IMR-90 (cell line): ENCODE measurements around the gene CPSF7. TPM values are rescaled to one million over a fixed set of nuclear protein-coding genes. Genes with fewer than 3 reads are reported as not detected.

Experiments
- ATAC-seq: fragments of 200-7000 bp; cut with Tn5 transposase; 2 replicates; pipeline ENCODE4 v1.9.1; 2020; ENCODE audit warnings: low read depth, mild to moderate bottlenecking, moderate library complexity
- BruUV-seq: library from RNA; stranded (reverse); fragments of 400-500 nt; replicated peaks from 2 replicates; lab custom pipeline; 2021; lab: Mats Ljungman, UMichigan
- CTCF ChIA-PET: fragments of 300-600 bp; formaldehyde crosslinking; extraction: SDS; loops from one replicate; lab custom pipeline; 2021; ENCODE audit warnings: antibody characterized with exemption; lab: Yijun Ruan, JAX
- POLR2A ChIA-PET: fragments of 300-600 bp; sonication (Branson Sonifier 250); formaldehyde crosslinking; loops from one replicate; lab custom pipeline; 2022; ENCODE audit warnings: antibody characterized with exemption; ENCODE audit not compliant: unreplicated experiment; lab: Charles Lee
- DNase-seq: peaks from one replicate; pipeline ENCODE4 v3.0.0; 2013
- H2AFZ ChIP-seq: replicated peaks from 2 replicates; pipeline ENCODE3; 2013; ENCODE audit warnings: low read length, mild to moderate bottlenecking; ENCODE audit not compliant: poor library complexity
- H2AK5ac ChIP-seq: 2 replicates; pipeline ENCODE4 v1.6.1; 2013; ENCODE audit warnings: low read depth, low read length, inconsistent platforms
- H2AK9ac ChIP-seq: replicated peaks from 2 replicates; pipeline ENCODE3; 2013; ENCODE audit warnings: mild to moderate bottlenecking, low read depth, low read length, moderate library complexity; ENCODE audit not compliant: poor library complexity
- H2BK120ac ChIP-seq: 2 replicates; pipeline ENCODE4 v1.6.1; 2013; ENCODE audit warnings: low read depth, low read length, inconsistent platforms
- H2BK15ac ChIP-seq: 3 replicates; pipeline ENCODE4 v1.6.1; 2013; ENCODE audit warnings: low read depth, low read length, inconsistent platforms
- H2BK20ac ChIP-seq: 2 replicates; pipeline ENCODE4 v1.6.1; 2013; ENCODE audit warnings: low read depth, mild to moderate bottlenecking, inconsistent platforms, low read length, moderate library complexity
- H2BK5ac ChIP-seq: 2 replicates; pipeline ENCODE4 v1.6.1; 2013; ENCODE audit warnings: mild to moderate bottlenecking, low read depth, low read length, inconsistent platforms; ENCODE audit not compliant: poor library complexity, severe bottlenecking
- H3K14ac ChIP-seq: replicated peaks from 2 replicates; pipeline ENCODE4 v1.6.1; 2013; ENCODE audit warnings: low read depth, low read length, inconsistent platforms
- H3K18ac ChIP-seq: 2 replicates; pipeline ENCODE4 v1.6.1; 2013; ENCODE audit warnings: low read depth, low read length, control low read depth
- H3K23ac ChIP-seq: 2 replicates; pipeline ENCODE4 v1.6.1; 2013; ENCODE audit warnings: low read depth, low read length, inconsistent platforms
- H3K27ac ChIP-seq: 2 replicates; pipeline ENCODE4 v1.5.1; 2013; ENCODE audit warnings: mild to moderate bottlenecking, control low read depth, low read length; ENCODE audit not compliant: insufficient read depth
- H3K27me3 ChIP-seq: 2 replicates; pipeline ENCODE4 v1.6.1; 2013; ENCODE audit warnings: low read length; ENCODE audit not compliant: control insufficient read depth, insufficient read depth
- H3K36me3 ChIP-seq: 2 replicates; pipeline ENCODE4 v1.6.1; 2013; ENCODE audit warnings: low read length, mixed read lengths; ENCODE audit not compliant: control insufficient read depth, insufficient read depth
- H3K4ac ChIP-seq: 2 replicates; pipeline ENCODE4 v1.6.1; 2013; ENCODE audit warnings: low read depth, low read length, inconsistent platforms
- H3K4me1 ChIP-seq: 2 replicates; pipeline ENCODE4 v1.6.1; 2013; ENCODE audit warnings: low read length, mixed read lengths; ENCODE audit not compliant: control insufficient read depth, insufficient read depth
- H3K4me2 ChIP-seq: 2 replicates; pipeline ENCODE4 v1.6.1; 2013; ENCODE audit warnings: low read depth, mild to moderate bottlenecking, control low read depth, low read length, moderate library complexity
- H3K4me3 ChIP-seq: 2 replicates; pipeline ENCODE4 v1.5.1; 2013; ENCODE audit warnings: low read depth, mild to moderate bottlenecking, control low read depth, low read length, moderate library complexity; ENCODE audit not compliant: insufficient read depth
- H3K56ac ChIP-seq: 2 replicates; pipeline ENCODE4 v1.6.1; 2013; ENCODE audit warnings: low read length, inconsistent platforms; ENCODE audit not compliant: insufficient read depth; ENCODE audit errors: extremely low read depth
- H3K79me1 ChIP-seq, 2 experiments: 2 replicates each; pipeline ENCODE4 v1.6.1; 2013; ENCODE audit warnings: low read length in 2 of 2, inconsistent platforms in 1 of 2, low read depth in 1 of 2
- H3K9ac ChIP-seq: 2 replicates; pipeline ENCODE4 v1.6.1; 2013; ENCODE audit warnings: low read depth, low read length, control low read depth
- H3K9me1 ChIP-seq: 2 replicates; pipeline ENCODE4 v1.6.1; 2013; ENCODE audit warnings: low read length, inconsistent platforms; ENCODE audit not compliant: insufficient read depth
- H3K9me3 ChIP-seq: 2 replicates; pipeline ENCODE4 v1.6.1; 2013; ENCODE audit warnings: low read length; ENCODE audit not compliant: control insufficient read depth, insufficient read depth
- H4K20me1 ChIP-seq: 2 replicates; pipeline ENCODE4 v1.6.1; 2013; ENCODE audit warnings: low read length, inconsistent platforms; ENCODE audit not compliant: insufficient read depth
- H4K5ac ChIP-seq: 2 replicates; pipeline ENCODE4 v1.6.1; 2013; ENCODE audit warnings: mild to moderate bottlenecking, low read depth, low read length, control low read depth
- H4K8ac ChIP-seq, 2 experiments: 2 replicates each; pipeline ENCODE4 v1.6.1; 2013; ENCODE audit warnings: low read depth in 2 of 2, low read length in 2 of 2, control low read depth in 1 of 2, inconsistent platforms in 1 of 2
- H4K91ac ChIP-seq: 2 replicates; pipeline ENCODE4 v1.6.1; 2013; ENCODE audit warnings: low read depth, low read length, inconsistent platforms; ENCODE audit not compliant: insufficient read depth
- BHLHE40 ChIP-seq: fragments of 150-350 bp; IDR thresholded peaks from 2 replicates; pipeline ENCODE4 v1.6.1; 2016; ENCODE audit warnings: mild to moderate bottlenecking, low read depth, low read length
- CHD1 ChIP-seq: IDR thresholded peaks from 2 replicates; pipeline ENCODE4 v1.6.1; 2012; ENCODE audit warnings: low read depth, low read length, improper control_type of control experiment
- CTCF ChIP-seq: conservative IDR thresholded peaks from 2 replicates; pipeline ENCODE4 v1.5.1; 2012; ENCODE audit warnings: mild to moderate bottlenecking, low read depth, low read length, improper control_type of control experiment
- RCOR1 ChIP-seq: IDR thresholded peaks from 2 replicates; pipeline ENCODE4 v1.6.1; 2012; ENCODE audit warnings: mild to moderate bottlenecking, low read length, improper control_type of control experiment; ENCODE audit not compliant: insufficient replicate concordance
- SMC3 ChIP-seq: fragments of 150-350 bp; IDR thresholded peaks from 2 replicates; pipeline ENCODE4 v1.6.1; 2016; ENCODE audit warnings: low read depth, mild to moderate bottlenecking, antibody characterized with exemption, low read length, moderate library complexity
- WGBS, 2 experiments: methylation state at CpG; one replicate each; pipeline versions ENCODE4 v1.1.5 to v1.1.7; 2013; ENCODE audit warnings: missing lambda C conversion rate in 2 of 2; ENCODE audit not compliant: insufficient read length in 1 of 2; ENCODE audit errors: extremely low coverage in 2 of 2; 5-methylcytosine and 5-hydroxymethylcytosine counted together
- dilution Hi-C: fragments of 300-500 bp; cut with HindIII; formaldehyde crosslinking; loops from one replicate; pipeline ENCODE4 v1.14.3; 2018; ENCODE audit warnings: low sequenced_read_pairs; ENCODE audit not compliant: unreplicated experiment
- in situ Hi-C: fragments of 300-500 bp; cut with MboI; formaldehyde crosslinking; loops from 3 replicates; pipeline ENCODE4 v1.14.3; 2019; ENCODE audit warnings: low sequenced_read_pairs, inconsistent platforms, mixed read lengths
- intact Hi-C: fragments of 100-400 bp; cut with micrococcal nuclease; formaldehyde crosslinking; loops from 2 replicates; pipeline ENCODE4 v1.10.0; 2022
- polyA plus RNA-seq, 3 experiments: library from polyadenylated mRNA; depleted of rRNA; stranded (reverse); fragments of >200 nt; gene quantifications; 2 replicates each; pipeline ENCODE4 v1.2.3, GENCODE V29; 2012; ENCODE audit warnings: low replicate concordance in 1 of 3
- total RNA-seq: library from RNA; depleted of rRNA; stranded (reverse); fragments of >200 nt; gene quantifications from 2 replicates; pipeline ENCODE4 v1.2.3, GENCODE V29; 2012
- TF ChIP-seq, protein P1 (sequence below): fragments of 150-350 bp; IDR thresholded peaks from 2 replicates; pipeline ENCODE4 v1.6.1; 2016; ENCODE audit warnings: low read depth, mild to moderate bottlenecking, low read length, moderate library complexity, borderline replicate concordance

CPSF7 gene
- total and polyA plus RNA-seq, 2 of the 4 experiments (the other 2 are of a cell fraction) = 9.5 to 55.2 TPM

DNA sequence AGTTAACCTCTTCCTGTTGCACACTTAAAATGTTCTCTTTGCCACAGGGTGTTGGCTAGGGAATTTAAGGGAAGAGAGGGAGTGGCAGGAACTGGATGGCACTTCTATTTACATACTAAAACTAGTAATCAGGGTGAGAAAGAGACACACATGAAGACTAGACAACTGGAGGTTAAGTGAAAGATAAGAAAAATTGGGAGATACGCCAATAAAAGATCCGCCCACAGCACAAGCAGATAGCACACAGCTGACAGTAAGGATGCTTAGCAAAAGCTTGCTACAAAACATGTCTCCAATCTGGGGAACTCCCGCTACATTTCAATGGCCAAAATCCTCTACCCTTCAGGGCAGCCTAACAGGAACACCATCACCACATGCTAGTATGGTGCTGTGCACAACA lies 12.8 kb downstream of the CPSF7 start:
- Histone ChIP-seq H4K91ac (no peak overlapping the region), H4K5ac (no peak overlapping the region), H3K27ac (no peak overlapping the region), H3K36me3 (peaks cover 65% of the 10 kb centered on the region), H4K20me1 (peaks cover 33% of the 10 kb centered on the region), H4K8ac (no peak overlapping the region), H2AFZ (no peak overlapping the region), H3K4me1 (no peaks in the 10 kb centered on the region), H3K4me3 (no peak overlapping the region), H2BK20ac (no peak overlapping the region), H3K27me3 (no peaks in the 10 kb centered on the region), H3K23ac (no peak overlapping the region), H2BK15ac (no peak overlapping the region), H3K14ac (no peak overlapping the region), H3K4ac (no peak overlapping the region), H2AK9ac (no peak overlapping the region), H3K18ac (no peak overlapping the region), H3K9me1 (no peaks in the 10 kb centered on the region), H2BK120ac (no peak overlapping the region), H3K56ac (no peak overlapping the region), H3K4me2 (no peak overlapping the region), H2BK5ac (no peak overlapping the region), H3K79me1 (peaks cover 19 to 40% of the 10 kb centered on the region in 2 experiments), H3K9me3 (no peaks in the 10 kb centered on the region), H3K9ac (no peak overlapping the region), H2AK5ac (no peak overlapping the region)
- no TSS peak for BruUV-seq
- CTCF ChIA-PET = interaction anchor here (1.0 kb wide), 1 partner anchor 18 kb away, joined by 5 read pairs; no protein-coding TSS in a partner anchor
- intact Hi-C loops (no loop called here), dilution Hi-C loops (no loop called here), in situ Hi-C loops (no loop called here)
- POLR2A ChIA-PET = no interaction called here
- no CpG with 5 or more reads among the region's 3 CpGs for WGBS, 2 experiments
- DNase-seq = no peak
- TF ChIP-seq SMC3 (no peak), RCOR1 (no peak), CTCF (no peak), CHD1 (no peak), BHLHE40 (no peak)
- TF ChIP-seq, protein P1, sequence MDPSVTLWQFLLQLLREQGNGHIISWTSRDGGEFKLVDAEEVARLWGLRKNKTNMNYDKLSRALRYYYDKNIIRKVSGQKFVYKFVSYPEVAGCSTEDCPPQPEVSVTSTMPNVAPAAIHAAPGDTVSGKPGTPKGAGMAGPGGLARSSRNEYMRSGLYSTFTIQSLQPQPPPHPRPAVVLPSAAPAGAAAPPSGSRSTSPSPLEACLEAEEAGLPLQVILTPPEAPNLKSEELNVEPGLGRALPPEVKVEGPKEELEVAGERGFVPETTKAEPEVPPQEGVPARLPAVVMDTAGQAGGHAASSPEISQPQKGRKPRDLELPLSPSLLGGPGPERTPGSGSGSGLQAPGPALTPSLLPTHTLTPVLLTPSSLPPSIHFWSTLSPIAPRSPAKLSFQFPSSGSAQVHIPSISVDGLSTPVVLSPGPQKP = no peak
- no peak for ATAC-seq
